Esophagus muscularis mucosa (tissue), 4 donors: ENCODE measurements around the gene ENOX2.

Experiments
- EP300 ChIP-seq: sonication (generic); formaldehyde crosslinking; IDR thresholded peaks from one replicate; pipeline ENCODE4 v1.6.1; 2017; ENCODE audit warnings: antibody characterized with exemption
- POLR2A ChIP-seq: fragments of 450-650 bp; IDR thresholded peaks from one replicate; pipeline ENCODE4 v1.6.1; 2017; ENCODE audit warnings: antibody characterized with exemption, moderate library complexity, mild to moderate bottlenecking, low read depth
- POLR2AphosphoS5 ChIP-seq, 2 donors: sonication (generic); formaldehyde crosslinking; IDR thresholded peaks; one replicate each; pipeline ENCODE4 v1.6.1; 2017; ENCODE audit warnings: antibody characterized with exemption in 2 of 2
- TF ChIP-seq, protein P1 (sequence below), 3 experiments: fragments of 200-600 bp in 2 of 3; fragments of 450-650 bp in 1 of 3; sonication (generic) in 2 of 3; IDR thresholded peaks; one replicate each; pipeline ENCODE4 v1.5.1; 2017 to 2019; ENCODE audit warnings: antibody characterized with exemption in 3 of 3, mild to moderate bottlenecking in 2 of 3, moderate library complexity in 1 of 3

DNA sequence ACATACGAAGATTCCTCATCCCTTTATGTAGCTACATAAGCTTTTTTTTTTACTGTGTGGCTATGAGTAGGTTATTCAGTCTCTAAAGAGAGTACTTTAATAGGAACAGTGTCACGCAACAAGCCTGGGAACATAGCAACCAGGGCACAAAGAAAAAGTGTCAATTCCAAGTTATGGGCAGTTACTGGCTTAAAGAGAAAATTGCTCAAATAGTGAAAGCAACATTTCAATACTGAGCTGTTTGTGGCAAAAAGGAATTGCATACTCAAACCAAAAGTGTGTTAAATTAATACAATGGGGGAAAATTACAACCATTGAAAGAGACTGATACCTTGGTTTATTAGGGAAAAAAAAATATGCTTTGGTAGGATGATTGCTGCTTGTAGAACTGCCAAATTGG, 41.2 kb upstream of the ENOX2 start:
- TF ChIP-seq POLR2AphosphoS5 (IDR thresholded peaks at IDR 0.05) (no peak), EP300 (no peak), POLR2A (no peak)
- TF ChIP-seq, protein P1, sequence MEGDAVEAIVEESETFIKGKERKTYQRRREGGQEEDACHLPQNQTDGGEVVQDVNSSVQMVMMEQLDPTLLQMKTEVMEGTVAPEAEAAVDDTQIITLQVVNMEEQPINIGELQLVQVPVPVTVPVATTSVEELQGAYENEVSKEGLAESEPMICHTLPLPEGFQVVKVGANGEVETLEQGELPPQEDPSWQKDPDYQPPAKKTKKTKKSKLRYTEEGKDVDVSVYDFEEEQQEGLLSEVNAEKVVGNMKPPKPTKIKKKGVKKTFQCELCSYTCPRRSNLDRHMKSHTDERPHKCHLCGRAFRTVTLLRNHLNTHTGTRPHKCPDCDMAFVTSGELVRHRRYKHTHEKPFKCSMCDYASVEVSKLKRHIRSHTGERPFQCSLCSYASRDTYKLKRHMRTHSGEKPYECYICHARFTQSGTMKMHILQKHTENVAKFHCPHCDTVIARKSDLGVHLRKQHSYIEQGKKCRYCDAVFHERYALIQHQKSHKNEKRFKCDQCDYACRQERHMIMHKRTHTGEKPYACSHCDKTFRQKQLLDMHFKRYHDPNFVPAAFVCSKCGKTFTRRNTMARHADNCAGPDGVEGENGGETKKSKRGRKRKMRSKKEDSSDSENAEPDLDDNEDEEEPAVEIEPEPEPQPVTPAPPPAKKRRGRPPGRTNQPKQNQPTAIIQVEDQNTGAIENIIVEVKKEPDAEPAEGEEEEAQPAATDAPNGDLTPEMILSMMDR (IDR thresholded peaks at IDR 0.05): no peak
